NCI-H524 treated with DMSO at 0.1 percent for 48 hours (cell line): ENCODE data around the gene ADCY10.
"Not testable (repeated sequence)": the region's sequence is repeated elsewhere in the genome, so short reads cannot be mapped to it uniquely, and the experiment has no call there.

Source experiments
- DNase-seq: peaks from one replicate; lab custom pipeline; 2025; lab: John Stamatoyannopoulos, UW

The ADCY10 gene

GRCh38 chr1:167860231-167860923, 53.6 kb downstream of the ADCY10 start:
- peak; percentile 55 for DNase-seq

GRCh38 chr1:167856711-167857418, 57.1 kb downstream of the ADCY10 start:
- no peak for DNase-seq

GRCh38 chr1:167854184-167854583, 59.8 kb downstream of the ADCY10 start:
- DNase-seq, result no peak

GRCh38 chr1:167849666-167850065, 64.3 kb downstream of the ADCY10 start:
- no peak for DNase-seq

- no peak for DNase-seq
Observed at GRCh38 chr1:167842872-167843271, 71.1 kb downstream of the ADCY10 start.

GRCh38 chr1:167841530-167841929, 72.4 kb downstream of the ADCY10 start:
- no peak for DNase-seq

GRCh38 chr1:167839009-167839408, 74.9 kb downstream of the ADCY10 start:
- DNase-seq, result no peak

GRCh38 chr1:167837326-167837725, 76.6 kb downstream of the ADCY10 start:
- DNase-seq, result no peak

- no peak for DNase-seq
Observed at GRCh38 chr1:167836197-167836596, 77.7 kb downstream of the ADCY10 start.

- no peak for DNase-seq
Observed at GRCh38 chr1:167833904-167834303, 80.0 kb downstream of the ADCY10 start.

GRCh38 chr1:167832693-167833092, 81.2 kb downstream of the ADCY10 start:
- no peak for DNase-seq

- not testable (repeated sequence) for DNase-seq
Observed at GRCh38 chr1:167830668-167831067, 83.3 kb downstream of the ADCY10 start.

- no peak for DNase-seq
Observed at GRCh38 chr1:167829868-167830267, 84.1 kb downstream of the ADCY10 start.

GRCh38 chr1:167826127-167826526, 87.8 kb downstream of the ADCY10 start:
- DNase-seq, result no peak

GRCh38 chr1:167825419-167826079, 88.4 kb downstream of the ADCY10 start:
- DNase-seq, result no peak

GRCh38 chr1:167824163-167824794, 89.7 kb downstream of the ADCY10 start:
- DNase-seq, result no peak

GRCh38 chr1:167821969-167822685, 91.8 kb downstream of the ADCY10 start:
- no peak for DNase-seq

GRCh38 chr1:167821356-167821685, 92.6 kb downstream of the ADCY10 start:
- no peak for DNase-seq

GRCh38 chr1:167820684-167821355, 93.1 kb downstream of the ADCY10 start:
- DNase-seq, result no peak

- DNase-seq, result no peak
Observed at GRCh38 chr1:167819849-167820683, 93.9 kb downstream of the ADCY10 start.

- DNase-seq, result no peak
Observed at GRCh38 chr1:167815650-167816049, 98.3 kb downstream of the ADCY10 start.
